DND-41 (cell line): ENCODE measurements around the gene PRSS23.
A peak's percentile ranks its signal among the peaks of the same experiment; 100 is the strongest.

ENCODE experiments used
- ATAC-seq: fragments of 200-7000 bp; cut with Tn5 transposase; 3 replicates; pipeline ENCODE4 v1.9.1; 2021; ENCODE audit warnings: low read depth; ENCODE audit not compliant: insufficient read depth
- DNase-seq: peaks from one replicate; pipeline ENCODE4 v3.0.0-alpha.2; 2020
- H2AFZ ChIP-seq: 2 replicates; pipeline ENCODE4 v1.6.0; 2012; ENCODE audit warnings: low read depth, low read length
- H3K27ac ChIP-seq: 2 replicates; pipeline ENCODE4 v1.5.1; 2012; ENCODE audit warnings: low read length, inconsistent platforms
- H3K27me3 ChIP-seq: fragments of 200-600 bp; sonication (generic); 2 replicates; pipeline ENCODE4 v1.6.0; 2012; ENCODE audit warnings: low read length, mild to moderate bottlenecking, inconsistent platforms; ENCODE audit not compliant: insufficient read depth, poor library complexity
- H3K36me3 ChIP-seq: 2 replicates; pipeline ENCODE4 v1.5.1; 2012; ENCODE audit warnings: low read length, inconsistent platforms; ENCODE audit not compliant: insufficient read depth
- H3K4me1 ChIP-seq: 2 replicates; pipeline ENCODE4 v1.5.1; 2012; ENCODE audit warnings: mild to moderate bottlenecking, low read length; ENCODE audit not compliant: insufficient read depth
- H3K4me2 ChIP-seq: 2 replicates; pipeline ENCODE4 v1.6.0; 2012; ENCODE audit warnings: mild to moderate bottlenecking, moderate library complexity, low read length, inconsistent platforms; ENCODE audit not compliant: insufficient read depth
- H3K4me3 ChIP-seq, 2 experiments: fragments of 200-600 bp in 1 of 2; shearing (Covaris generic) in 1 of 2; 2 replicates each; pipeline ENCODE4 v1.5.1; 2012 to 2016; ENCODE audit warnings: inconsistent platforms in 2 of 2, low read length in 2 of 2, mild to moderate bottlenecking in 2 of 2, low read depth in 1 of 2, moderate library complexity in 1 of 2
- H3K79me2 ChIP-seq: 2 replicates; pipeline ENCODE4 v1.6.0; 2012; ENCODE audit warnings: low read length, inconsistent platforms; ENCODE audit not compliant: insufficient read depth
- H3K9ac ChIP-seq: 2 replicates; pipeline ENCODE4 v1.6.0; 2012; ENCODE audit warnings: low read depth, mild to moderate bottlenecking, inconsistent platforms, low read length, moderate library complexity
- H3K9me3 ChIP-seq: 2 replicates; pipeline ENCODE4 v1.5.1; 2012; ENCODE audit warnings: low read length, moderate library complexity, mild to moderate bottlenecking, inconsistent platforms; ENCODE audit not compliant: insufficient read depth, severe bottlenecking
- H4K20me1 ChIP-seq: 2 replicates; pipeline ENCODE4 v1.6.0; 2012; ENCODE audit warnings: low read length; ENCODE audit not compliant: insufficient read depth
- CTCF ChIP-seq: IDR thresholded peaks from 2 replicates; pipeline ENCODE4 v1.5.1; 2012; ENCODE audit warnings: borderline replicate concordance, low read length, moderate library complexity, mild to moderate bottlenecking; ENCODE audit not compliant: poor library complexity, severe bottlenecking; ENCODE audit errors: extremely low read depth
- EZH2 ChIP-seq: IDR thresholded peaks from 3 replicates; pipeline ENCODE4 v1.6.1; 2012; ENCODE audit warnings: borderline replicate concordance, low read depth, mild to moderate bottlenecking, moderate library complexity, low read length, inconsistent platforms; ENCODE audit not compliant: severe bottlenecking

Gene PRSS23

GRCh38 chr11:86802146-86802545 lies 1.8 kb downstream of the PRSS23 start:
- no peak overlapping the region for H3K4me2 ChIP-seq
- H3K9me3 ChIP-seq: no peaks in the 10 kb centered on the region
- no peaks in the 10 kb centered on the region for H3K79me2 ChIP-seq
- TF ChIP-seq CTCF (no peak), EZH2 (no peak)
- no peak overlapping the region for H3K27ac ChIP-seq
- no peak overlapping the region for H3K9ac ChIP-seq
- H3K36me3 ChIP-seq: no peaks in the 10 kb centered on the region
- H3K4me3 ChIP-seq: no peak overlapping the region
- peaks cover 3% of the 10 kb centered on the region for H3K27me3 ChIP-seq
- no peak for ATAC-seq
- H4K20me1 ChIP-seq: no peaks in the 10 kb centered on the region
- H3K4me1 ChIP-seq: no peaks in the 10 kb centered on the region
- no peak overlapping the region for H2AFZ ChIP-seq
- no peak for DNase-seq

- TF ChIP-seq EZH2 (no peak), CTCF (peak; percentile 38)
- Histone ChIP-seq H3K9me3 (no peaks in the 10 kb centered on the region), H4K20me1 (no peaks in the 10 kb centered on the region), H3K4me2 (no peak overlapping the region), H3K4me3 (no peak overlapping the region), H3K79me2 (no peaks in the 10 kb centered on the region), H3K36me3 (no peaks in the 10 kb centered on the region), H3K27me3 (peaks cover 3% of the 10 kb centered on the region), H3K4me1 (no peaks in the 10 kb centered on the region), H3K27ac (no peak overlapping the region), H2AFZ (no peak overlapping the region), H3K9ac (no peak overlapping the region)
- no peak; the same call in 2 of the 3 replicates for ATAC-seq
- no peak for DNase-seq
These were observed 2.3 kb downstream of the PRSS23 start for GRCh38 chr11:86802601-86803051.

GRCh38 chr11:86803136-86804045 lies 3.0 kb downstream of the PRSS23 start:
- no peak overlapping the region for H3K4me2 ChIP-seq

More at GRCh38 chr11:86803136-86804045, 3.0 kb downstream of the PRSS23 start:
- DNase-seq (no peak), ATAC-seq (no peak)
- peaks cover 3% of the 10 kb centered on the region for H3K27me3 ChIP-seq
- no peaks in the 10 kb centered on the region for H4K20me1 ChIP-seq
- no peaks in the 10 kb centered on the region for H3K36me3 ChIP-seq
- H3K4me3 ChIP-seq: no peak overlapping the region
- TF ChIP-seq EZH2: no peak
- no peak for TF ChIP-seq CTCF
- H3K27ac ChIP-seq: no peak overlapping the region
- no peaks in the 10 kb centered on the region for H3K4me1 ChIP-seq
- H2AFZ ChIP-seq: no peak overlapping the region
- H3K9me3 ChIP-seq: no peaks in the 10 kb centered on the region
- no peak overlapping the region for H3K9ac ChIP-seq
- H3K79me2 ChIP-seq: no peaks in the 10 kb centered on the region
